HCT116 (cell line): ENCODE results near the gene MARS1.
"Not testable (repeated sequence)": the region's sequence is repeated elsewhere in the genome, so short reads cannot be mapped to it uniquely, and the experiment has no call there.

Experiments
- CEBPB ChIP-seq: IDR thresholded peaks from 2 replicates; pipeline ENCODE4 v1.6.1; 2012; ENCODE audit warnings: low read depth
- EGR1 ChIP-seq: IDR thresholded peaks from 2 replicates; pipeline ENCODE4 v1.6.1; 2012; ENCODE audit warnings: low read depth
- POLR2A ChIP-seq: IDR thresholded peaks from 2 replicates; pipeline ENCODE4 v1.7.0; 2011; ENCODE audit warnings: borderline replicate concordance; ENCODE audit not compliant: insufficient read depth, insufficient read length; ENCODE audit errors: extremely low read depth
- YY1 ChIP-seq: IDR thresholded peaks from 2 replicates; pipeline ENCODE4 v1.6.1; 2011; ENCODE audit warnings: low read length, low read depth, moderate library complexity, mild to moderate bottlenecking; ENCODE audit not compliant: insufficient replicate concordance; ENCODE audit errors: extremely low read depth
- TF ChIP-seq, protein P1 (sequence below), 3 experiments: fragments of 200-600 bp in 1 of 3; sonication (generic) in 1 of 3; IDR thresholded peaks in 2 of 3; conservative IDR thresholded peaks in 1 of 3; 2 replicates each; pipeline ENCODE4 v1.5.1; 2012 to 2017; ENCODE audit warnings: low read depth in 2 of 3, low read length in 2 of 3, antibody characterized with exemption in 1 of 3, borderline replicate concordance in 1 of 3, control low read depth in 1 of 3, mild to moderate bottlenecking in 1 of 3, mixed read lengths in 1 of 3, mixed run types in 1 of 3, moderate library complexity in 1 of 3; ENCODE audit not compliant: insufficient read depth in 1 of 3

DNA sequence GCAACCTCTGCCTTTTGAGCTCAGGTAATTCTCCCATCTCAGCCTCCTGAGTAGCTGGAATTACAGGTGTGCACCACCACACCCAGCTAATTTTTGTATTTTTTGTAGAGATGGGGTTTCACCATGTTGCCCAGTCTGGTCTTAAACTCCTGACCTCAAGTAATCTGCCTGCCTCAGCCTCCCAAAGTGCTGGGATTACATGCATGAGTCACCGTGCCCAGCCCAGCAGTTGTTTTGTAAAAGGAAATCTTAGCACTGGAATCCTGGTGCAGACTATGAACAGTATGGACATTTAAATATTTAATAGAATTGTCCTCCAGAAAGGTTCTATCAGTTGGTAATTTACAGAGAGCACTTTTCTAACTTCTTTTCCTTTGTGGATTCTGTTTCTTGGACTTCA, 73.2 kb downstream of the MARS1 start:
- TF ChIP-seq, protein P1, sequence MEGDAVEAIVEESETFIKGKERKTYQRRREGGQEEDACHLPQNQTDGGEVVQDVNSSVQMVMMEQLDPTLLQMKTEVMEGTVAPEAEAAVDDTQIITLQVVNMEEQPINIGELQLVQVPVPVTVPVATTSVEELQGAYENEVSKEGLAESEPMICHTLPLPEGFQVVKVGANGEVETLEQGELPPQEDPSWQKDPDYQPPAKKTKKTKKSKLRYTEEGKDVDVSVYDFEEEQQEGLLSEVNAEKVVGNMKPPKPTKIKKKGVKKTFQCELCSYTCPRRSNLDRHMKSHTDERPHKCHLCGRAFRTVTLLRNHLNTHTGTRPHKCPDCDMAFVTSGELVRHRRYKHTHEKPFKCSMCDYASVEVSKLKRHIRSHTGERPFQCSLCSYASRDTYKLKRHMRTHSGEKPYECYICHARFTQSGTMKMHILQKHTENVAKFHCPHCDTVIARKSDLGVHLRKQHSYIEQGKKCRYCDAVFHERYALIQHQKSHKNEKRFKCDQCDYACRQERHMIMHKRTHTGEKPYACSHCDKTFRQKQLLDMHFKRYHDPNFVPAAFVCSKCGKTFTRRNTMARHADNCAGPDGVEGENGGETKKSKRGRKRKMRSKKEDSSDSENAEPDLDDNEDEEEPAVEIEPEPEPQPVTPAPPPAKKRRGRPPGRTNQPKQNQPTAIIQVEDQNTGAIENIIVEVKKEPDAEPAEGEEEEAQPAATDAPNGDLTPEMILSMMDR (IDR thresholded peaks at IDR 0.05 in 2 of 3, conservative IDR thresholded peaks at IDR 0.05 in 1 of 3; ENCODE audit: borderline replicate concordance in 1 of 3, insufficient read depth in 1 of 3, low read depth in 2 of 3, low read length in 2 of 3): not testable (repeated sequence)
- not testable (repeated sequence) for TF ChIP-seq CEBPB, EGR1, POLR2A, YY1
